Measurements from ENCODE around the gene HTR2C.

The HTR2C gene

DNA sequence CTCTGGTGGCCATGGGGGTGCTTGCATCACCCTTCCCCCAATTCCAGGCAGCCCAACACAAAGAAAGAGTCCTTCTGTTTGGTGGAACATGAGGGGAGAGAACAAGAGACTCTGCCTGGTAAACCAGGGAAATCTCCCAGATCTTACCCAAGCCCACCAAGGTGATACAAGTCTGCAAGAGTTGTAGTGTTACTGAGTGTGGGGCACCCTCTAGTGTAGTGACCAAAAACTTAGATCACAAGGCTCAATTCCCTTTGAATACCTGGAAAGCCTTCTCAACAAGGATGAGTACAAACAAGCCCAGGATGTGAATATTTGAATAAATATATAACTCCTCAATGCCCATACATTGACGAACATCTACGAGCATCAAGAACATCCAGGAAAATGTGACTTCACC, 368.8 kb downstream of the HTR2C start:
- DNase-seq (ENCODE audit: extremely low read depth in 1 of 2, low read depth in 1 of 2) = no peak
